K562 (cell line): Measurements from ENCODE around the gene MICAL2. TPM values are rescaled to one million over a fixed set of nuclear protein-coding genes. Genes with fewer than 3 reads are reported as not detected.

Experiments
- CEBPG ChIP-seq, 3 experiments: fragments of 200-800 bp in 1 of 3; sonication (Bioruptor generic) in 1 of 3; sonication (generic) in 1 of 3; formaldehyde crosslinking in 1 of 3; IDR thresholded peaks in 2 of 3; conservative IDR thresholded peaks in 1 of 3; 2 replicates each; pipeline versions ENCODE4 v1.6.1 to v1.8.0; 2016 to 2022; ENCODE audit warnings: missing compliant biosample characterization in 2 of 3, missing genetic modification characterization in 2 of 3, mild to moderate bottlenecking in 1 of 3, missing genetic modification reagents in 1 of 3
- REST ChIP-seq, 2 experiments: fragments of 450-650 bp; formaldehyde crosslinking in 1 of 2; IDR thresholded peaks; 2 replicates each; pipeline versions ENCODE4 v1.4.0 to v1.6.1; 2014 to 2020; ENCODE audit warnings: mild to moderate bottlenecking in 2 of 2, borderline replicate concordance in 1 of 2, low read depth in 1 of 2
- ZNF3 ChIP-seq: fragments of 250-450 bp; sonication (Bioruptor Pico); IDR thresholded peaks from 2 replicates; pipeline ENCODE4 v1.5.0; 2021; ENCODE audit warnings: mild to moderate bottlenecking, moderate library complexity
- polyA plus RNA-seq, 8 experiments: library from polyadenylated mRNA; depleted of rRNA in 4 of 8; stranded (reverse) in 5 of 8; unstranded in 3 of 8; fragments of >200 nt; fragmentation: Nextera tagmentation in 2 of 8; fragmentation: Illumina TruSeq in 1 of 8; extraction: Ambion mirVana in 2 of 8; extraction: Trizol in 1 of 8; gene quantifications; 2 replicates each; pipeline versions ENCODE4 v1.2.1 to v1.2.3, GENCODE V29; 2011 to 2014; ENCODE audit warnings: inconsistent platforms in 1 of 8, missing spikeins in 1 of 8
- total RNA-seq, 7 experiments: library from RNA; depleted of rRNA in 6 of 7; stranded (reverse); fragments of >200 nt in 6 of 7; fragmentation: Illumina TruSeq in 2 of 7; extraction: Trizol in 2 of 7; gene quantifications; 2 replicates each; pipeline versions ENCODE4 v1.2.1 to v1.2.3, GENCODE V29; 2011 to 2021; ENCODE audit warnings: low replicate concordance in 1 of 7

The MICAL2 gene
- total and polyA plus RNA-seq, 9 of the 15 experiments (the other 6 are each of a cell fraction or from before 2014, with no cell fraction given) = 4.7 to 64.2 (median 33.6) TPM

- TF ChIP-seq REST (IDR thresholded peaks at IDR 0.05; ENCODE audit: borderline replicate concordance) = no peak
- no peak for TF ChIP-seq REST (CRISPR knock-in tag; IDR thresholded peaks at IDR 0.05; ENCODE audit: low read depth)
- TF ChIP-seq ZNF3 (CRISPR knock-in tag) = no peak
- TF ChIP-seq CEBPG (CRISPR knock-in tag; IDR thresholded peaks at IDR 0.05) = peak; percentile 33; the same call in 1 of the 2 replicates
- TF ChIP-seq CEBPG (tag; conservative IDR thresholded peaks at IDR 0.05 in 1 of 2, IDR thresholded peaks at IDR 0.05 in 1 of 2) = peak in 1 of 2 experiments; percentile 46; a peak in 2 of 4 replicates
Observed at GRCh38 chr11:12159351-12160099, 49.1 kb downstream of the MICAL2 start (continued).
